ENCODE data around the gene TERT. TPM values are rescaled to one million over a fixed set of nuclear protein-coding genes. Genes with fewer than 3 reads are reported as not detected.
"Not testable (repeated sequence)": the region's sequence is repeated elsewhere in the genome, so short reads cannot be mapped to it uniquely, and the experiment has no call there.

TERT gene
- polyA plus RNA-seq, 3 donors from 2014 or later = not detected

- no peak overlapping the region for H3K27ac Mint-ChIP-seq
- H3K27me3 Mint-ChIP-seq (ENCODE audit: low read depth in 3 of 3) = peaks cover 0 to 7% (median 6%) of the 10 kb centered on the region in 3 donors
- peaks cover 0 to 6% (median 1%) of the 10 kb centered on the region in 6 donors for H3K9me3 Mint-ChIP-seq
These were observed 3.2 kb downstream of the TERT start for GRCh38 chr5:1291611-1292080.

DNA sequence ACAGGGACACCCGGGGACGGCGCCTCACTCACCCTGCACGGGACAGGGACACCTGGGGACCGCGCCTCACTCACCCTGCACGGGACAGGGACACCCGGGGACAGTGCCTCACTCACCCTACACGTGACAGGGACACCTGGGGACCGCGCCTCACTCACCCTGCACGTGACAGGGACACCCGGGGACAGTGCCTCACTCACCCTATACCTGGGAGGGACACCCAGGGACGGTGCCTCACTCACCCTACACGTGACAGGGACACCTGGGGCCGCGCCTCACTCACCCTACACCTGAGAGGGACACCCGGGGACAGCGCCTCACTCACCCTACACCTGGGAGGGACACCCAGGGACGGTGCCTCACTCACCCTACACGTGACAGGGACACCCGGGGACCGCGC lies 3.9 kb downstream of the TERT start:
- not testable (repeated sequence) for H3K27ac Mint-ChIP-seq; H3K27me3 Mint-ChIP-seq (ENCODE audit: low read depth in 3 of 3); H3K4me3 Mint-ChIP-seq; H3K9me3 Mint-ChIP-seq; DNase-seq; H3K4me1 Mint-ChIP-seq; H3K36me3 Mint-ChIP-seq

More at GRCh38 chr5:1291611-1292080, 3.2 kb downstream of the TERT start:
- peaks cover 0 to 3% of the 10 kb centered on the region in 2 donors for H3K4me1 Mint-ChIP-seq
- peaks cover 0 to 5% (median 2%) of the 10 kb centered on the region in 3 donors for H3K36me3 Mint-ChIP-seq
- no peak for DNase-seq
- no peak overlapping the region for H3K4me3 Mint-ChIP-seq

- H3K36me3 Mint-ChIP-seq; DNase-seq; H3K27me3 Mint-ChIP-seq (ENCODE audit: low read depth in 3 of 3); H3K9me3 Mint-ChIP-seq; H3K27ac Mint-ChIP-seq; H3K4me1 Mint-ChIP-seq; H3K4me3 Mint-ChIP-seq: not testable (repeated sequence)
These were observed 5.3 kb downstream of the TERT start for GRCh38 chr5:1289559-1289958.

DNA sequence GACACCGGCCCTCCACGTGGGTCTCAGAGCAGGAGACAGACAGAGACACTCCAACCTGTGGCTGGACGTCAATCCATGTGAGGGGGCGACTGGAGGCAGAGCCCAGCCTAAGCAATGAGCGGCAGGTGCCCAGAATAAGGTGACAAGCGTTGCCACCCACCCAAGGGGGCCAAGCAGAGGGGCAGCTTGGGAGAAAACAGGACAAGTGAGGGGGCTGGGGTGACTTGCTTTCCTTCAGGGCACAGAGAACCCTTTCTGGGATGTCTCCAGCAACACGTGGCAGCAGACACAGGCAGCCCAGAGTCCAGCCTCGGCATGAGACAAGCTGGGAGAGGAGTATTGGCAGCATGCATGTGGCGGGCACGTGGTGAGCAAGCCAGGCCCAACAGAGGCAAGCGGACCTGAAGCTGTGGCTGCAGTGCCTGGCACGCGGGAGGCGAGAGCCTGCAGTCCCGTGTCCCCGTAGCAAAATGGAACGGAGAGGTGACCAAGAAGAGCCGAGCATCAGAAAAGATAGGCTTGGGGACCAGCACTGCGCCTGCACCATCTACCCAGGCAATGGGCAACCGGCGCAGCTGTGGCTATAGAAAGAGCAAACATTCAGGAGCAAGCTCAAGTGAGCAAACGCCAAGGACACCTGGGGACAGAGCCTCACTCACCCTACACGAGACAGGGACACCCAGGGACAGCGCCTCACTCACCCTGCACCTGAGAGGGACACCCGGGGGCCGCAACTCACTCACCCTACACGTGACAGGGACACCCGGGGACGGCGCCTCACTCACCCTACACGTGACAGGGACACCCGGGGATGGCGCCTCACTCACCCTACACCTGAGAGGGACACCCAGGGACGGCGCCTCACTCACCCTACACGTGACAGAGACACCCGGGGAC lies 6.2 kb downstream of the TERT start:
- no peak for DNase-seq
- Mint-ChIP-seq H3K4me1 (no peaks in the 10 kb centered on the region), H3K27me3 (ENCODE audit: low read depth in 3 of 3) (peaks cover 0 to 3% (median 2%) of the 10 kb centered on the region in 3 donors), H3K4me3 (no peak overlapping the region), H3K36me3 (peaks cover 0 to 5% (median 2%) of the 10 kb centered on the region in 3 donors), H3K9me3 (peaks cover 0 to 6% (median 1%) of the 10 kb centered on the region in 6 donors), H3K27ac (no peak overlapping the region)

- H3K4me1 Mint-ChIP-seq = no peaks in the 10 kb centered on the region
- H3K4me3 Mint-ChIP-seq = no peak overlapping the region
- H3K27ac Mint-ChIP-seq = no peak overlapping the region
- H3K9me3 Mint-ChIP-seq = peaks cover 0 to 6% (median 1%) of the 10 kb centered on the region in 6 donors
- no peak for DNase-seq
- H3K36me3 Mint-ChIP-seq = peaks cover 0 to 5% (median 2%) of the 10 kb centered on the region in 3 donors
- H3K27me3 Mint-ChIP-seq (ENCODE audit: low read depth in 3 of 3) = peaks cover 0 to 7% (median 2%) of the 10 kb centered on the region in 3 donors
These were observed 9.0 kb downstream of the TERT start for GRCh38 chr5:1285883-1286291.

- no peak overlapping the region for H3K4me3 Mint-ChIP-seq
- peaks cover 0 to 6% (median 1%) of the 10 kb centered on the region in 6 donors for H3K9me3 Mint-ChIP-seq
- no peak for DNase-seq
- H3K4me1 Mint-ChIP-seq = no peaks in the 10 kb centered on the region
- H3K36me3 Mint-ChIP-seq = peaks cover 0 to 5% (median 2%) of the 10 kb centered on the region in 3 donors
- H3K27ac Mint-ChIP-seq = no peak overlapping the region
- H3K27me3 Mint-ChIP-seq (ENCODE audit: low read depth in 3 of 3) = peaks cover 0 to 7% (median 2%) of the 10 kb centered on the region in 3 donors
These were observed 9.7 kb downstream of the TERT start for GRCh38 chr5:1285141-1285540.

GRCh38 chr5:1284336-1284970 lies 10.4 kb downstream of the TERT start:
- not testable (repeated sequence) for H3K27ac Mint-ChIP-seq; H3K4me3 Mint-ChIP-seq; H3K4me1 Mint-ChIP-seq; H3K36me3 Mint-ChIP-seq; H3K27me3 Mint-ChIP-seq (ENCODE audit: low read depth in 3 of 3); DNase-seq; H3K9me3 Mint-ChIP-seq

- not testable (repeated sequence) for H3K4me1 Mint-ChIP-seq; DNase-seq; H3K36me3 Mint-ChIP-seq; H3K9me3 Mint-ChIP-seq; H3K27ac Mint-ChIP-seq; H3K4me3 Mint-ChIP-seq; H3K27me3 Mint-ChIP-seq (ENCODE audit: low read depth in 3 of 3)
These were observed 11.2 kb downstream of the TERT start for GRCh38 chr5:1283729-1284041.

GRCh38 chr5:1282993-1283728 lies 11.7 kb downstream of the TERT start:
- not testable (repeated sequence) for H3K9me3 Mint-ChIP-seq; H3K36me3 Mint-ChIP-seq; DNase-seq; H3K4me3 Mint-ChIP-seq; H3K27me3 Mint-ChIP-seq (ENCODE audit: low read depth in 3 of 3); H3K4me1 Mint-ChIP-seq; H3K27ac Mint-ChIP-seq

DNA sequence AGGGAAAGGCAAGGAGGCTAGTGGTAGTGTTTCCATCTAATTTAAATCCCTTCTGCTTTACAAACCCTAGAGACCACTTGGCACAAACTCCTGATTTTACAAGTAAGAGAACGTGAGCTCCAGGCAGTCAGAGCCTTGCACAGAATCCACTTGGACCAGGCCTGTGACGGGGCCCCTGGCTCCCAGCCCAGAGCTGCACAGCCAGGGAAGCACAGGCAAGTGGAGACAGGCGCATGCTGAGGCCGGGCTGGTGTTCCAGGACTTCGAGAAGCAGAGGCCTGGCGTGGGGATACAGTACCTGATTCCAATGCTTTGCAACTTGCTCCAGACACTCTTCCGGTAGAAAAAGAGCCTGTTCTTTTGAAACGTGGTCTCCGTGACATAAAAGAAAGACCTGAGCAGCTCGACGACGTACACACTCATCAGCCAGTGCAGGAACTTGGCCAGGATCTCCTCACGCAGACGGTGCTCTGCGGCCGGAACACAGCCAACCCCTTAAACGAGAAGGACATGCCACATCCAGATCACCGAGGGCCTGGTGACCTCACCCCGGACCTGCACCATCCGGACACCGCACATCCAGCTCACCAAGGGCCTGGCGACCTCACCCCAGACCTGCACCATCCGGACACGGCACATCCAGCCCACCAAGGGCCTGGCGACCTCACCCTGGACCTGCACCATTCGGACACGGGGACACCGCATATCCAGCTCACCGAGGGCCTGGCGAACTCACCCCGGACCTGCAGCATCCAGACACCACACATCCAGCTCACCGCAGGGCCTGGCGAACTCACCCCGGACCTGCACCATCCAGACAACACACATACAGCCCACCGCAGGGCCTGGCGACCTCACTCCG lies 12.5 kb downstream of the TERT start:
- Mint-ChIP-seq H3K27me3 (ENCODE audit: low read depth in 3 of 3) (peaks cover 0 to 6% (median 2%) of the 10 kb centered on the region in 3 donors), H3K4me3 (no peak overlapping the region), H3K27ac (no peak overlapping the region), H3K36me3 (no peaks in the 10 kb centered on the region), H3K4me1 (no peaks in the 10 kb centered on the region), H3K9me3 (no peaks in the 10 kb centered on the region)
- no peak for DNase-seq

GRCh38 chr5:1281038-1281882 lies 13.6 kb downstream of the TERT start:
- H3K27me3 Mint-ChIP-seq (ENCODE audit: low read depth in 3 of 3) = peaks cover 0 to 6% (median 2%) of the 10 kb centered on the region in 3 donors
- no peak overlapping the region for H3K4me3 Mint-ChIP-seq
- no peak overlapping the region for H3K27ac Mint-ChIP-seq
- no peak for DNase-seq
- no peaks in the 10 kb centered on the region for H3K36me3 Mint-ChIP-seq
- H3K4me1 Mint-ChIP-seq = peaks cover 6 to 8% of the 10 kb centered on the region in 2 donors
- no peaks in the 10 kb centered on the region for H3K9me3 Mint-ChIP-seq

- H3K36me3 Mint-ChIP-seq = no peaks in the 10 kb centered on the region
- peaks cover 0 to 6% (median 2%) of the 10 kb centered on the region in 3 donors for H3K27me3 Mint-ChIP-seq (ENCODE audit: low read depth in 3 of 3)
- peaks cover 9 to 11% of the 10 kb centered on the region in 2 donors for H3K4me1 Mint-ChIP-seq
- H3K9me3 Mint-ChIP-seq = no peaks in the 10 kb centered on the region
- DNase-seq = no peak
- no peak overlapping the region for H3K27ac Mint-ChIP-seq
- H3K4me3 Mint-ChIP-seq = no peak overlapping the region
These were observed 14.5 kb downstream of the TERT start for GRCh38 chr5:1280177-1281037.

Measured in immature natural killer cell (primary cell).